ENCODE results near the gene ZBTB16.

The ZBTB16 gene

DNA sequence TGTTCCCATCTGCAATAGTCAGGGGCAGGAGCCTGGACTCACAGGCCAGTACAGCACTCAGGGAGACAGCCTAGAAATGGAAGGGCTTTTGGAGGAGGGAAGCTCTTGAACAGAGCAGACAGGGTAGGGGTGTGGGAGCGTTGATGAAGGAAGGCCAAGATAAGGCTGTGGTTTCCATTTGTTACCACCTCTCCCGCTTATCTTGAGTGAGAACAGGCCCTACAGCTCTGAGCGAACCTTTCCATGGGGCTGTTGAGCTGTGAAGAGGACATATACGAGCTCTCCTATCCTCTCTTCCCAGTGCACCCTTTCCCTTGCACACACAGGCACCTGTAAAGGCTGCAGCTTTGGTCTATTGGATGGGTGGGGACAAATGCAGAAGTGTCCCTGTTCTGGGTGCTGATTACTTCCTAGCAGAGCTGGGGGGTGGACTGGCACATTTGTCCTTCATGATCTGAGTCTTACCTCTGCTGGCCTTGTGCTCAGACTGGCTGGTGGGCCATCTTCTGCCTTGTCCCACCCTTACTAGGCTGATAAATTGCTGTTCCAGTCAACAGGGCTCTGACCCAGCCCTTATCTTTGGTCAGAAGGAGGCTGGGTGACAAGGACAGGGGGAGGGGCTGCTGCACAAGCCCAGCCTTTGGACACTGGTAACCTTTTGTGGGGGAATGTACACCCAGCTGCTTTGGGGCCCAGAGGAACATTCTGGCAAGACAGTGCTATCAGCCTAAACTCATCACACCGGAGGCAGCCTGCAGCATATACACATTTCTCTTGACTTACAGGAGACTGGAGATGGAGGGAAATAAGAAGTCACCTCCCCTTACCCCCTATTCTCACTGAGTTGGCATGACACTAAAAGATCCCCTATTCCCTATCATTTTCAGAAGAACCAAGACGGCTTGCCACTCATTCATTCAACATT, 156.6 kb downstream of the ZBTB16 start:
- no peak overlapping the region for H3K27ac ChIP-seq (ENCODE audit: poor library complexity, severe bottlenecking)
- no peaks in the 10 kb centered on the region; the same call in 1 of the 2 replicates for H3K36me3 ChIP-seq (ENCODE audit: low read depth)
- H3K4me3 ChIP-seq (ENCODE audit: severe bottlenecking): no peak overlapping the region
- DNase-seq (ENCODE audit: low spot score) (no peak), ATAC-seq (ENCODE audit: low read depth) (no peak)
- no peaks in the 10 kb centered on the region for H3K9me3 ChIP-seq (ENCODE audit: severe bottlenecking)
- TF ChIP-seq, protein P1, sequence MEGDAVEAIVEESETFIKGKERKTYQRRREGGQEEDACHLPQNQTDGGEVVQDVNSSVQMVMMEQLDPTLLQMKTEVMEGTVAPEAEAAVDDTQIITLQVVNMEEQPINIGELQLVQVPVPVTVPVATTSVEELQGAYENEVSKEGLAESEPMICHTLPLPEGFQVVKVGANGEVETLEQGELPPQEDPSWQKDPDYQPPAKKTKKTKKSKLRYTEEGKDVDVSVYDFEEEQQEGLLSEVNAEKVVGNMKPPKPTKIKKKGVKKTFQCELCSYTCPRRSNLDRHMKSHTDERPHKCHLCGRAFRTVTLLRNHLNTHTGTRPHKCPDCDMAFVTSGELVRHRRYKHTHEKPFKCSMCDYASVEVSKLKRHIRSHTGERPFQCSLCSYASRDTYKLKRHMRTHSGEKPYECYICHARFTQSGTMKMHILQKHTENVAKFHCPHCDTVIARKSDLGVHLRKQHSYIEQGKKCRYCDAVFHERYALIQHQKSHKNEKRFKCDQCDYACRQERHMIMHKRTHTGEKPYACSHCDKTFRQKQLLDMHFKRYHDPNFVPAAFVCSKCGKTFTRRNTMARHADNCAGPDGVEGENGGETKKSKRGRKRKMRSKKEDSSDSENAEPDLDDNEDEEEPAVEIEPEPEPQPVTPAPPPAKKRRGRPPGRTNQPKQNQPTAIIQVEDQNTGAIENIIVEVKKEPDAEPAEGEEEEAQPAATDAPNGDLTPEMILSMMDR (IDR thresholded peaks at IDR 0.05; ENCODE audit: poor library complexity, severe bottlenecking): no peak
- no peaks in the 10 kb centered on the region for H3K27me3 ChIP-seq (ENCODE audit: insufficient read depth, poor library complexity, severe bottlenecking)
- H3K4me1 ChIP-seq (ENCODE audit: insufficient read depth, poor library complexity, severe bottlenecking): no peaks in the 10 kb centered on the region

DNA sequence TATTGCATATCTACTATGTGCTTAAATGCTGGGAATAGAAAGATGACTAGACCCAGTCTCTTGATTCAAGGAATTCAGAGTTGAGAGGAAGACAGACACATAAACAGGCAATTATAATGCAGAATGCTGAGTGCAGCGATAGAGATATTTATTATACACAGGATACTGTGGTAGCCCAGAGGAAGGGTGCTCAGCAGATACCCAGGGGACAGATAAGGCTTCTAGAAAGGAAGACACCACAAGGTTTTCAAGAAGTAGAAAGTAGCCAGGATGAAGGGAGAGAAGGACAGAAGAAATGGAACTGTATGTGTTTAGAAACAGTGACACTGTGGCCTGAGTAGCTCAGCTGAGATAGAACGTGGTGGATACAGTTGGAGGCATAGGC, 157.3 kb downstream of the ZBTB16 start:
- Histone ChIP-seq H3K27me3 (ENCODE audit: insufficient read depth, poor library complexity, severe bottlenecking) (no peaks in the 10 kb centered on the region), H3K36me3 (ENCODE audit: low read depth) (no peaks in the 10 kb centered on the region; the same call in 1 of the 2 replicates)
- TF ChIP-seq, protein P1 (IDR thresholded peaks at IDR 0.05; ENCODE audit: poor library complexity, severe bottlenecking): no peak

DNA sequence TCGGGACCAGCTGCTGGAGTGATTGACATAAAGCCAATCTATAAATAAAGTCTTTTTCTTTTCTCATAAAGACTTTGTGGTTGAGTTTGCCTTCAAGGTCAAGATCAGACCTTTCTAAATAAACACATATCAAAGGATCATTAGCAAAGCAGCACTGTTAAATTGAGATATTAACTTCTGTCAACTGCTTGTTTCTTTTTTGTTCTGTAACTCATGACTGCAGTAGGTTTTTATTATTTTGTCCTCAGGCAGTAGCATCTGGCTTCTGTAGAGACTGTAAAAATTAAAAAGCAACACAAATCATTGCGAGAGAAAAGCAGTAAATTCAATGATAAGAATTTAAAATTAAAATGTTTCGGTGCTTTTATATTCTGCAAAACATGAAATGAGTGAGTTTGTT, 159.0 kb downstream of the ZBTB16 start:
- no peak for DNase-seq (ENCODE audit: low spot score)
- TF ChIP-seq, protein P1 (IDR thresholded peaks at IDR 0.05; ENCODE audit: poor library complexity, severe bottlenecking): no peak
- H3K9me3 ChIP-seq (ENCODE audit: severe bottlenecking): no peaks in the 10 kb centered on the region
- no peaks in the 10 kb centered on the region; the same call in 1 of the 2 replicates for H3K36me3 ChIP-seq (ENCODE audit: low read depth)
- no peaks in the 10 kb centered on the region for H3K4me1 ChIP-seq (ENCODE audit: insufficient read depth, poor library complexity, severe bottlenecking)
- H3K27ac ChIP-seq (ENCODE audit: poor library complexity, severe bottlenecking): no peak overlapping the region
- no peak overlapping the region for H3K4me3 ChIP-seq (ENCODE audit: severe bottlenecking)
- no peaks in the 10 kb centered on the region for H3K27me3 ChIP-seq (ENCODE audit: insufficient read depth, poor library complexity, severe bottlenecking)
- no peak for ATAC-seq (ENCODE audit: low read depth)

More for the DNA sequence above, 157.3 kb downstream of the ZBTB16 start:
- DNase-seq (ENCODE audit: low spot score) (no peak), ATAC-seq (ENCODE audit: low read depth) (no peak)
- Histone ChIP-seq H3K4me1 (ENCODE audit: insufficient read depth, poor library complexity, severe bottlenecking) (no peaks in the 10 kb centered on the region), H3K9me3 (ENCODE audit: severe bottlenecking) (no peaks in the 10 kb centered on the region), H3K4me3 (ENCODE audit: severe bottlenecking) (no peak overlapping the region), H3K27ac (ENCODE audit: poor library complexity, severe bottlenecking) (no peak overlapping the region)

DNA sequence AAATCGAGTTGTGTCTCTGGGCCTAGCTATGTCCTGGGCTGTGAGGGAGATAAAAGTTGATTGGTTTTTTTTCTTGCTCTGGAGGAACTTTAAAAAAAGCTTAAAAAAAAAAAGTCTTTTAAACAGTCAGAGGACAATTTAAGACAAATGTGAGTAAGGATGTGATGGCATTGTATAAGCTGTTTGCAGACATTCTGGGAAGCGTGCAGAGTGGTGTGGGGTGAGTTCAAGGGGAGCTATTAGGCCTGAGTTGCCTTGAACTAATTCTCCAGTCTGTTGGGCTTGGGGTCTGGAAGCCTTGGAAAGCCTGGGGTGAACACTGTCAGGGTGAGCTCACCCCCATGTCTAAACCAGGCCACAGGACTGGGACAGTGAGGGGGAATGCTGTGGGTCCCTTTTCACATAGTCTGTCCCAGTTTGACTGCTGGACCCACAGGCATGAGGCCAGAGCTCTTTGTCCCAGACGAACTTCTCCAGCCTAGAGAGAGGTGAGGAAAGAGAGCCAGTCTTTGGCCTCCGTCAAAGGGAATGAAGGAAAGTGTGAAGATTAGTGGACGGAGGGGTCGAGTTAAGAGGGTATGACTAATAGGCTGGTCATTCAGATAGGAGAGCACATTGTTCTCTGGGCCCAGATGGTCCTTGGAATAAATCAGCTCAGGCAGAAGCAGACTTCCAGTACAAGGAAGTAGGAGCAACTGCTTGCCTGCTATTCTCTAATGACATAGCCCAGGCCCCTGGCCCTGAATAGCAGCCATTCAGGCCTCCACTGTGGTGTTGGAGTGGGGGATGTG, 160.2 kb downstream of the ZBTB16 start:
- H3K36me3 ChIP-seq (ENCODE audit: low read depth): no peaks in the 10 kb centered on the region

More for the DNA sequence above, 160.2 kb downstream of the ZBTB16 start:
- DNase-seq (ENCODE audit: low spot score): no peak
- H3K27me3 ChIP-seq (ENCODE audit: insufficient read depth, poor library complexity, severe bottlenecking): no peaks in the 10 kb centered on the region
- peak overlapping the region; percentile 43 for H3K27ac ChIP-seq (ENCODE audit: poor library complexity, severe bottlenecking)
- no peaks in the 10 kb centered on the region for H3K9me3 ChIP-seq (ENCODE audit: severe bottlenecking)
- no peak overlapping the region for H3K4me3 ChIP-seq (ENCODE audit: severe bottlenecking)
- ATAC-seq (ENCODE audit: low read depth): peak; percentile 85
- TF ChIP-seq, protein P1 (IDR thresholded peaks at IDR 0.05; ENCODE audit: poor library complexity, severe bottlenecking): no peak
- H3K4me1 ChIP-seq (ENCODE audit: insufficient read depth, poor library complexity, severe bottlenecking): no peaks in the 10 kb centered on the region
